Uterus (tissue), 2 donors: Measurements from ENCODE around the gene HOXC5.

Experiments
- POLR2A ChIP-seq, 2 donors: fragments of 450-650 bp; IDR thresholded peaks; one replicate each; pipeline ENCODE4 v1.6.1; 2016; ENCODE audit warnings: antibody characterized with exemption in 2 of 2, mild to moderate bottlenecking in 1 of 2, moderate library complexity in 1 of 2
- TF ChIP-seq, protein P1 (sequence below), 4 experiments: fragments of 200-600 bp in 2 of 4; fragments of 450-650 bp in 2 of 4; sonication (generic) in 2 of 4; IDR thresholded peaks; one replicate each; pipeline ENCODE4 v1.5.1; 2016 to 2019; ENCODE audit warnings: antibody characterized with exemption in 4 of 4, mild to moderate bottlenecking in 2 of 4, moderate library complexity in 1 of 4

DNA sequence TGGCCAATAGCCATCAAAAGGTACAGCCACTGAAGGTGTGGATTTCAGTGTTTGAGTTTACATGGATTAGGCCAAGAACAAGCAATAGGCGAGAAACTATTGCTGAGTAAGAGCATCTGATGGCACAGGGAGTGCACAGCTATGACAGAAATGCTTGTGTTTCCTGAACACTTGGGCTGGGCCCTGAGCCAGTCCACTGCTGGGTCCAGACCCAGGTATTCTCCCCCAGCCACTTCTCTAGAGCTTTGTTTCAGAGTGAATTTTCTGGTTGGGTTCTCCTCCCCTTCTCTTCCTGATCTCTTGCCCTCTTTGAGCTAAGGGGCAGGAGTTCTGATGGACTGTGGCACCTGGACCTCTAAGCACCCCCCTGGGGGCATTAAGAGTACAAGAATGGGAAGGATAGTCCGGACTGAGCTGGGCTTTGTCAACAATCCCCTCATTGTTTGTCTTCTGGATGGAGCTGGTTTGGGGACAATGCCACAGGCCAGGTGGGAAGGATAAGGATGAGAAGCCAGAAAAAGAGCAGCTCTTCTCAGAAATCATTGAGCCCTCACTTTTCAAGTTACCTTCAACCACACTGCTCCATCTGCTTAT, 8.3 kb downstream of the HOXC5 start:
- TF ChIP-seq, protein P1, sequence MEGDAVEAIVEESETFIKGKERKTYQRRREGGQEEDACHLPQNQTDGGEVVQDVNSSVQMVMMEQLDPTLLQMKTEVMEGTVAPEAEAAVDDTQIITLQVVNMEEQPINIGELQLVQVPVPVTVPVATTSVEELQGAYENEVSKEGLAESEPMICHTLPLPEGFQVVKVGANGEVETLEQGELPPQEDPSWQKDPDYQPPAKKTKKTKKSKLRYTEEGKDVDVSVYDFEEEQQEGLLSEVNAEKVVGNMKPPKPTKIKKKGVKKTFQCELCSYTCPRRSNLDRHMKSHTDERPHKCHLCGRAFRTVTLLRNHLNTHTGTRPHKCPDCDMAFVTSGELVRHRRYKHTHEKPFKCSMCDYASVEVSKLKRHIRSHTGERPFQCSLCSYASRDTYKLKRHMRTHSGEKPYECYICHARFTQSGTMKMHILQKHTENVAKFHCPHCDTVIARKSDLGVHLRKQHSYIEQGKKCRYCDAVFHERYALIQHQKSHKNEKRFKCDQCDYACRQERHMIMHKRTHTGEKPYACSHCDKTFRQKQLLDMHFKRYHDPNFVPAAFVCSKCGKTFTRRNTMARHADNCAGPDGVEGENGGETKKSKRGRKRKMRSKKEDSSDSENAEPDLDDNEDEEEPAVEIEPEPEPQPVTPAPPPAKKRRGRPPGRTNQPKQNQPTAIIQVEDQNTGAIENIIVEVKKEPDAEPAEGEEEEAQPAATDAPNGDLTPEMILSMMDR (IDR thresholded peaks at IDR 0.05) = no peak
- TF ChIP-seq POLR2A (IDR thresholded peaks at IDR 0.05) = no peak
